ENCODE measurements around the gene ZBTB43.

The ZBTB43 gene

DNA sequence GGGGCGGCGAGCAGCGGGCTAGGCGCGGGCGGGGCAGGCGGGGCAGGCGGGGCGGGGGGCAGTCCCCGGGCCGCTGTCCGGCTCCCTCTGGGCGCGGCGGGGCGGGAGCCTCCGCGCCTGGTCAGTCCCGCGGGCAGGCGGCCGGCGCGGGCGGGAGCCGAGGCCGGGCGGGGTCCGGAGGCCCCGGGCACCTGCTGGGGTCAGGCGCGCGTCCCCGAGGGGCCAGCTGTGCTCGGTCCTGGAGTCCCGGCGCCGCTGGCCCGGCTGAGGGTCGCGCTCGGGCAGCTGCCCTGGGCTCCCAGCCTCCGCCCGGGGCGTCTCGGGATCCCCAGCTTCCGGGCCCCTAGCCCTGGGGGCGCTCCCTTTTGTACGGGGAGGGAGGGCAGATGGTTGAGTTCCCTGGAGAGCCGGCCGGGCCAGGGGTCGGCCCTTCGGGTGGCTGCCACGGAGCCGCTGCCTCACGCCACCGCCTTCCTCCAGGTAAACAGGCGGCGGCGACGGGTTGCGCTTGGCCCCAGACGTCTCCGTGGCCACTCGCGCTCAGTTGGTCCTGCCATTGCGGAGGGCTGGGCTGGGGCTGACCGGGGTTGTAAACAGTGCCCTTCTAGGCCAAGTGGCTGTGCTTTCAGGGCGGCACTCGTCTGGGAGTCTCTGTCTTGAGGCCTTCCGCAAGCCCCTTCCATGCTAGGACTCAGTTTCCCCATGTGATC is 56.1 kb downstream of the ZBTB43 start:
- no peak for FAIRE-seq

DNA sequence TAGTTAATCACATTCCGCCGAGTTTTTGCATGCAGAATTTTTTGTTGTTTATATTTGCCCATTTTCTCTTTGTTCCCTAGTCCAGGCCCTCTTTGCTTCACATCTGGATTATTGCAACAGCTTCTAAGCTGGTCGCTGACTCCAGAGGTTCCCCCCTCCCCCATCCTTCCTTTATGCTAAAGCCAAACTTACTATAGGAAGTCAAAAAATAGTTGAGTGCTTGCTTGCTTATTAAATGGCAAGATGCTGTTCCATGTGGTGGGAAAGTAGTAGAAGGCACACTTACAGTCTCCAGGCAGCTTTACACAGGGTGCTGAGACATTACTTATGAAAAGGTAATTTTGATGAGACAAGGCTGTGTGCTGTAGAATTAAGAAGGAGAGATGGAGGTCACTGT is 56.9 kb downstream of the ZBTB43 start:
- FAIRE-seq, result no peak

DNA sequence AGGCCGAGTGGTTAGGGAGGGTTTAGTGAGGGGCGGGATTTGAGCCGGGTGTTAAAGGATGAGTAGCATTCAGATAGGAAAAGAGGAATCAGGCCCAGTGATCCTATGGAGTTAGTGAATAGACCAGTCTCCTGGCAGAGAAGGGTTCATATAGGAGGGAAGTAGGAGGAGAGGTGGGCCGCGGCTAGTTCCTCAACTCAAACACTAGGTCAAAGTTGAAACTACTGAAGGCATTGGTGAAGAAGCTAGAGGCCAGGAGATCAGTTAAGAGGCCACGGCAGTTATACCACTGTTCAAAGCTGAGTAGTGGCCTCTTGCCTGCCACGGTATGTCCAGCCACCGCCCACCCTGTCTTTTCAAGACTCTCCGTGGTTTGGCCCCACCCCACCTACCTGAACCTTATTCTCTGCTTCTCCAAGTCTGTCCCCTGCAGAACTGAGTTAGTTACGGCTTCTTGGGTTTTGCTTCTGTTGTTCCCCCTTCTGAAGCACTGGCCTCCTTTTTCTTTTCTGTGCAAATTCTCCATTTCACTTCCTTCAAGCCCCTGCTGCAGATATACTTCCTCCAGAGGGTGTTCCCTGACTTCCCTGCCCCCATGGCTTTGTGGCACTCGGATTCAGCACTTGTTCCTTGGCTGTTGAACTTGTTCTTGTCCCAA is 57.4 kb downstream of the ZBTB43 start:
- FAIRE-seq, result no peak

DNA sequence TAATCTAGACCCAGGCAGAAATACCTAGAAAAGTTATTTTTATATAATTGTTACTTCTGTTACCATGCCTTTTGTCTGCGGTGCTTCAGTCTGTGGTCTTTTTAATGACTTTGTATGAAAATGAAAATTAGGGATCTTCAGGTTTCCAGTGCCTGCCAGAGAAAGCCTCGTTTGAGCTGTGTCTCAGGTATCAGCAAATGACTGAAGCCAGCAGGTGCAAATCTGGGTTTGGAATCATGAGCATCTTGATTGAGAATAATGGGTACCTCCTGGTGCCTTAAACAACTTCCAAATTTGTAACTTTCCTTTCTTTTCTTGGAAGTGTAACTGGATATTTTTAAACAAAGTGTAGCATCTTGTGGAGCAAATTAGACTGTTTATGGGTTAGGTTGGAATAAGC is 59.9 kb downstream of the ZBTB43 start:
- no peak for FAIRE-seq

DNA sequence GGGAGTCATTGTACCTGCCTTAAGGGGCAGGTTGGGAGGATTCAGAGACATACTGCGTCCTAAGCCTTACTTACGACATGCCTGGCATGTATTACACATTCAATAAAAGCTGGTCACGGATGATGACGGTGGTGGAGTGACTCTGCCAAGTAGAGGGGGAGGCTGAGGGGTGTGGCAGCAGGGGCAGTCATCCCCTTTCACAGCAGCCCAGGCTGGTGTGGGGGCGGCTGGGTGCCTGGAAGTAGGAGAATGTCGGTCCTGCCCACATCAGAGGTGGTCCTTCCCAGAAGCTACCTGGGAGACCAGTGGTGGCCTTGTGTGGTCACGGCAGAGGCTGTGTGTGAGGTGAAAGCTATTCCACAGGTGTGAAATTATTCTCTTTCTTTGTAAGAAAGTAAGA is 64.5 kb downstream of the ZBTB43 start:
- FAIRE-seq, result no peak

DNA sequence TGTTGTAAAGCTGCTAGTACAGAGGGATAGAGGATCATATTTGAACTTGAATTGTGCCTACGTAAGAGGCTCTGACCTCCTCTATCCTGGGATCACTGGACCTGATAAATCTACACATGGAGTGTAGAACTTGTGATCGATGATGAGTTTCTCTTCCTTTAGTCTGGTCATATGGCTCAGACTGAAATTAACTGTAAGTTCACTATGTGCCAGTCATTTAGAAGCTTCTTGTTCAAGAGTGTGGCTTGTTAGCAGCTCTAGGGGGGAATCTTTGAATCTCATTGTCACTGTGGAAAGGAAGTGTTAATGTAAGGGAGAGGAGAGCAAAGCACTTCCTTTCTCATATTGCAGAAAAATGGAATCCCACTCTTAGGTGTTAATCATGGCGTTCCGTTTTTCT is 67.7 kb downstream of the ZBTB43 start:
- no peak for FAIRE-seq

DNA sequence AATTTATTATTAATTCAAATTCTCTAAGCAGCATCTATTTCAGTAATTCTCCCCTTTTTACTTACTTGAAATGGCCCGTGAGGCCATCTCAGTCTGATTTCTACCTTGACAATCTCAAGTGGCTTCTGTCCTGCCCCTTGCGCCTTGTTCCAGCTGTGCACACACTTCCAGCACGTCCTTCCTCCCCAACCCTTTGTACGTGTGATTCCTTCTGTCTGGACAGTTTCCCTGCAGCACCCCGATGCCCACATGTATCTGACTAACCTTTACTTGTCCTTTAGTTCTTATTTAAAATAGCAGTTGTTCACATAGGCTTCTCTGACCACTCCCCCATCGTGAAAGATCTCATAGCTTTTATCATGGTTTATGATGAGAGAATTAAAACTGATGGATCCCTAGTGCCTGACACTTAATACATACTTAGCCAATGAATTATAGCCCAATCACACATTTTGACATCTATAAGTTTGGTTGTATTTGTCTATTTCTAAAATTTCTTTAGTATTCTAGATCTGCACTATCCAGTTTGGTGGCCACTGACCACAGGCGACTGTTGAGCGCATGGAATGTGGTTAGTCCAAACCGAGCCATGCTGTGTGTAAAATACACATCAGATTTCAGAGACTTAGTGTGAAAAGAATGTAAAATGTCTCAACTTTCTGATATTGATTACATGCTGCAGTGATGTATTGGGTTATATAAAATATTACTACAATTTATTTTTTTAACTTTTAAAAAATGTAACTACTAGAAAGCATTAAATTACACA is 69.9 kb downstream of the ZBTB43 start:
- FAIRE-seq, result no peak

DNA sequence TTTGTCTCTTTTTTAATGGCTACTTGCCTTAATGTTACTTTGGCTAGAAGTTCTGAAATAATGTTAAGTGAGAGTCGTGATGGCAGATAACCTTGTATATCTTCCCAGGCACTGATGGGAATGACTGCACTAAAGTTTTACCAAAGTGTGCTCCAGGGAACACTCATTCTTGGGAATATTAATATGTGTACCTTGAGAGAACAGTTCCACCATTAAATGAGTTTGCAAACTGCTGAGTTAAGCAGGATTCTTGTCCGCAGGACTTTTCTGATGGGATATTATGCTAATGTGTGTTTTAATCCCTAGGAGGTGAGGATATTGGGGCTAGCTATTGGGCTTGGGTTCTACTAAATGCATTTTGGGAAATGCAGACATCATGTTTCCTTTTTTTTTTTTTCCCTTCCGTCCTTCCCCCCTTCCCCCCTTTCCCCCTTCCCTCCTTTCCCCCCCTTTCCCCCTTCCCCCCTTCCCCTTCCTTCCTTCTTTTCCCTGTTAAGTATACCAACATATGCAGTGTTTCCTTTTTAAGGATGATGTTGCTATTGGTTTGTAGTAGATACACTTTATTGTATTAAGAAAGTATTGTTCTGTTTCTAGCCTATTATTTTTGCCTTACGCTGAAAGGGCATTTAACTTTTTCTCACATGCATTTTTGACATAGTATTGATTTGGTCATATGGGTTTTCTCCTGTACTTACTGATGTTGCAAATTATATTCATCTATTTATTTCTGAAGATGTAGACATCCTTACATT is 71.1 kb downstream of the ZBTB43 start:
- no peak for FAIRE-seq

DNA sequence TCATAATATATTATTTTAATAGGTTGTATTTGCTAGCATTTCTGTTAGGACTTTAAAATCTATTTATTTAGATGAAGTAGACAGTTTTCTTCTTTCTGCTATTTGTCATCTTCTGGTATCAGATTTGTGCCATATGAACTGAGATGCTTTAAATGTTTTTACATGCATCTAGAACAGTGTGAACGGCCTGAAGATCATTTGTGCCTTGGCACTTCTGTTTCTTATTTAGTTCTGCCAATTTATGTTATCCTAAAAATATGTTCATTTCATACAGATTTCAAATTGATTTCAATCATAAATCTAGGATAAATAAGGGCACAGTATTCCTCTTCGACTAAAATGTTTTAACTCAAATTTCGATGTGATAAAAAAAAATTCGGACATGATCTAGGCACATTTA is 71.7 kb downstream of the ZBTB43 start:
- FAIRE-seq, result no peak

DNA sequence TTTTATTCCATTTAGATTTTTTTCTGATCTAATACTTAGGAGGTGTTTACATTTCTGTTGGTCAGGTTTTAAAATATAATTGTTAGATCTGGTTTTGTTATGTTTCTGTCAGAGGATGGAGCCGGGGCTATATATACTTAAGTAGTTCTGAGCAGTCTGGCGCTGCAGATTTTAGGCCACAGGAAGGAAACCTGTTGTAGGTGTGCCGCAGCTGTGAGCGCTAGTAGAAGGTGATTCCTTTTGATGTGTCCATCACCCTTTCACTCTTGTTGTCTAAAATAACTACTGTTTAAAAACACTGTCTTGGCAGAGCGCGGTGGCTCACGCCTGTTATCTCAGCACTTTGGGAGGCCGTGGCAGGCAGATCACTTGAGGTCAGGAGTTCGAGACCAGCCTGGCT is 72.6 kb downstream of the ZBTB43 start:
- no peak for FAIRE-seq

DNA sequence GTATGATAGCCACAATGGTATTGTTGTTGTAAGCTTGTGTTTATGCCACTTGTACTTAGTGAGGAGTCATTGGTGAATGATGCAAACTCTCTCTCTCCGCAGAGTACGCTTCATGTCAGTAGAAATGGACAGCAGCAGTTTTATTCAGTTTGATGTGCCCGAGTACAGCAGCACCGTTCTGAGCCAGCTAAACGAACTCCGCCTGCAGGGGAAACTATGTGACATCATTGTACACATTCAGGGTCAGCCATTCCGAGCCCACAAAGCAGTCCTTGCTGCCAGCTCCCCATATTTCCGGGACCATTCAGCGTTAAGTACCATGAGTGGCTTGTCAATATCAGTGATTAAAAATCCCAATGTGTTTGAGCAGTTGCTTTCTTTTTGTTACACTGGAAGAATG is 74.4 kb downstream of the ZBTB43 start:
- no peak for FAIRE-seq

DNA sequence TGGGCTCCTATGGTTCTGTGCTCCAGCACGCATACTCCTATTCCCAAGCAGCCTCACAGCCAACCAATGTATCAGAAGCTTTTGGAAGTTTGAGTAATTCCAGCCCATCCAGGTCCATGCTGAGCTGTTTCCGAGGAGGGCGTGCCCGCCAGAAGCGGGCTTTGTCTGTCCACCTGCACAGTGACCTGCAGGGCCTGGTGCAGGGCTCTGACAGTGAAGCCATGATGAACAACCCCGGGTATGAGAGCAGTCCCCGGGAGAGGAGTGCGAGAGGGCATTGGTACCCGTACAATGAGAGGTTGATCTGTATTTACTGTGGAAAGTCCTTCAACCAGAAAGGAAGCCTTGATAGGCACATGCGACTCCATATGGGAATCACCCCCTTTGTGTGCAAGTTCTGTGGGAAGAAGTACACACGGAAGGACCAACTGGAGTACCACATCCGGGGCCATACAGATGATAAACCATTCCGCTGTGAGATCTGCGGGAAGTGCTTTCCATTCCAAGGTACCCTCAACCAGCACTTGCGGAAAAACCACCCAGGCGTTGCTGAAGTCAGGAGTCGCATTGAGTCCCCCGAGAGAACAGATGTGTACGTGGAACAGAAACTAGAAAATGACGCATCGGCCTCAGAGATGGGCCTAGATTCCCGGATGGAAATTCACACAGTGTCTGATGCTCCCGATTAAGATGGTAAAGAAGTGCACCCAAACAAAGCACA is 75.5 kb downstream of the ZBTB43 start:
- FAIRE-seq, result no peak

DNA sequence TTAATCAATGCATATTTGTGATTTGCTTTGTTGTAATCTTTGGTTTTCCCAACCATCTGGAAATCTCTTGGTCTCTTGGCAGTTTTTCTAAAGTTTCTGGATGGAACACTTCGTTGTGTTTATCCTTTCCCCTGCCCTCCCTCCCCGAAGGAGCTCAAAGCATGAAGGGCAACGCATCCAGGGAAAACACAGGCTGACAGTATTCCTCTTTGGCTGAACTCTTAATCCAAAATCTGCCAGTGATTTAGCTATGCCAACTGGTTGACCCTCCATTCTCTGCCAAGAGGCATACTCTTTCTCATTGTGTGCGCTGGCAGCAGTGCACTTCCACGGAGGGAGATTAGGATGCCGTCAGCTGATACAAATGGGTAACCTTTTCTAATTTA is 76.1 kb downstream of the ZBTB43 start:
- no peak for FAIRE-seq

DNA sequence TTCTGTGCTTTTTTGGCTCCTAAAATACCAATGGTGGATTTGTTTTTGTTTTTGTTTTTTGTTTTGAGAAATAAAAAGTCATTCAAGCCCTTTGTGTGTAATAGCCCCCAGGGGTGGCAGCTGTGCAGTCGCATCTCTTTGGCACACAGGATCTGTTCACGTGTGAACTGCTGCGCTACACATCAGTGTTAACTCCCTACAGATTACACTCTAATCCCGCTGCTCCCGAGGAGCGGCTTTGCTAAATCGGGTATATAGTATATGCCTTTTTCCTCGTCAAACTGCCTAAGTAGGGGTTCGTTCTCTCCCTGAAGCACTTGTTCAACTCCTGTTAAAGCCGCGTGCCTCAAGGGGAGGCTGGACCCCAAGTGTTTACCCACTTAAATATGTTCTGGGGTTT is 77.9 kb downstream of the ZBTB43 start:
- FAIRE-seq, result no peak

DNA sequence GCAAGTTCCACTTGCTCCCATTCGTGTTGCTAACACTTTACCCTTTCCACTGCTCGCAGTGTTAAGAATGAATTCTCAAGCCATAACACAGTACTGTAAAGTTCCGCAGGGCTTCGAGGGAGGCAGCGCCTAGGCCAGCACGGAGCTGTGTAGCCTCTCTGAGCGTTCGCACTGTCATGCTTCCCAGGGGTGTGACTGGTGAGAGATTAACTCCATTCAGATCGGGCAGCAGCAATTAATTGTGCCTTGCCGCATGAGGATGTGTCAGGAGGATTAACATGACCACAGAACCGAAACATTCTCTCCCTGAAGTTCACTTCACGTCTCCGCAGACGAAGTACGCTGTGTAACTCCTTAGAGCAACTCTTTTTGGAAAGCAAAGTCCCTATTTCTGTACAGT is 78.8 kb downstream of the ZBTB43 start:
- FAIRE-seq, result no peak

DNA sequence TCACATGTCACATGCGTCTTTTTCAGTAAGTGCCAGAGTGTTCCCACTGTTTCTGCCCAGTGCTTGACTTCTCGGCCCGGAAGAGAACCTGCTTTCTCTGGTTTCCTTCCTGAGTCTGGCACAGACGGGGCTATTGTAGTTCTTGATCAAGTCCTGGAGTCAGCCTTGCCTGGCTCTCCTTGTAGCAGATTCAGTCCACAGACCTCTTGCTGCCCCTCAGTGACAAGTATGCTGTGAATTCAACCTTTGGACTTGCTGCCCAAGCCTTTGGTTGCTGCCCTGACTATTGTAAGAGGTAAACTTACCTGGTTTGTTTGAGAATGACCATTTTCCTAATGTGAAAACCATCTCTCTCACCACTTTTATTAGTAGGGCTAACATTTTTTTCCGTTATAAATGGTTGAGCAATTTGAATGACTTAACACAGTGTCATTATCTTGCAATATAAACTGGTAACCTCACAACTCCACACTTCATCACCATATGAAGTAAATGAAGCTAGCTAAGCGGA is 80.3 kb downstream of the ZBTB43 start:
- no peak for FAIRE-seq

DNA sequence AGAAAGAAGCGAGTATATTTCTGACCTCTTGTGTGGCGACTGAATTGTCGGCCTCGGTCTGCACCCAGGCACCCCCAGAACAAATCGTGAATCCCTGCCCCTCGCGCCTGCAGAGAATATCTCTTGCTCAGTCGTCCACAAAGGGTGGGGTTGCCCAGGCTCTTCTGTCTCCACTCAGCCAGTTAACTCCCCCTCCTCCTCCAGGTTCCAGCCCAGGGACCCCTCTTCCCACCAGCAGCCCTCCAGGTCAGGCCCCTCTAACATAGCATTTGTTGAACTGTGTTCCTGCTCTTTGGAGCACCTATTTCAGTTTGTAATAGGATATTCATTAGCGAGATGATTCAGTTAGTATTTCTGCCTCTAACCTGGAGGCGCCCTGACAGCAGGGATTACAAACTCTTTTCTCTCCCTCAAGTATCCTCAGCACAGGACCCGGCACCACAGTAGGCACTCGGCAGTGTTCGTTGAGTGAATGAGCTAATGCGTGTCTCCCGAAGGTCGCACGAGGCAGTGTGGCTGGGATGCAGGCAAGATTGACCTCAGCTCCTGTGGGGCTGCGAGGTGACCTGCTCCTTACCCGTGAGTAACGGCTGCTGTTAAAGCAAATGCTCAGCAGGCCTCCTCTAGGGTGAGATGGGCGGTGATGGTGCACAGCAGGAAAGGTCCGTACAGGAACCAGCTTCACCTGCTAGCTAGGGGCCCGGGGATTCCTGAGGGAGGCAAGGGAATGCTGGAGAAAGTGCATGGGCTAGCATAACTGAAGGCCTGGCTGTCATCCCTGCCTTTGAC is 81.4 kb downstream of the ZBTB43 start:
- FAIRE-seq, result no peak

DNA sequence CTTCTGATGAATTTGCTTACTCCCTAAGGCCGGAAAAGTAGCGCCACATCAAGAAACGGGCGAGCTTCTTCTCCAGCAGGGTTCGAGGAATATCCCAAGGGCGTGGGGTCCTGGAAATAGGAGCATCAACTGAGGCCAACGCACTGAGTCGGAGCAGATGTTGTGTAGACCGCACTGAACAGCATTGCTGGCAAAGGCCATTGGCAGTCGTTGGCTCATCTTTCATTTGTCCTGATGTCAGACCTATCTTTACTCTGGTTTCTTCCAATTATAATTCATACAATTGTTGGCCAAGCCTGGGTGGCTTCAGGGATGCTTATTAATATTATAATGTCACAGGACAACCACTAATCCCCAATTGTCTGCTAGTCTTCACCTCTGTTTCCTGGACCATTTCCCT is 82.1 kb downstream of the ZBTB43 start:
- FAIRE-seq, result no peak
